Skeletal muscle satellite cell (primary cell): Measurements from ENCODE around the gene MMS19.

ENCODE experiments used
- H3K27me3 ChIP-seq: 2 replicates; pipeline ENCODE4 v1.7.0; 2013; ENCODE audit warnings: low read length; ENCODE audit not compliant: control insufficient read depth, insufficient read depth
- H3K36me3 ChIP-seq: 2 replicates; pipeline ENCODE4 v1.7.0; 2013; ENCODE audit warnings: mild to moderate bottlenecking, control low read depth, low read length; ENCODE audit not compliant: insufficient read depth
- H3K4me1 ChIP-seq: 2 replicates; pipeline ENCODE4 v1.7.0; 2013; ENCODE audit warnings: low read length; ENCODE audit not compliant: control insufficient read depth, insufficient read depth
- H3K4me2 ChIP-seq: 2 replicates; pipeline ENCODE4 v1.7.0; 2013; ENCODE audit warnings: mild to moderate bottlenecking, low read length
- H3K4me3 ChIP-seq: 2 replicates; pipeline ENCODE4 v1.7.0; 2013; ENCODE audit warnings: low read length
- H3K9ac ChIP-seq: 2 replicates; pipeline ENCODE4 v1.7.0; 2013; ENCODE audit warnings: mild to moderate bottlenecking, low read depth, low read length, moderate library complexity
- H3K9me3 ChIP-seq: replicated peaks from 2 replicates; pipeline ENCODE4 v1.7.0; 2013; ENCODE audit warnings: mild to moderate bottlenecking, control low read depth, low read length

MMS19 gene

GRCh38 chr10:97456034-97456685 is 42.1 kb downstream of the MMS19 start:
- Histone ChIP-seq H3K4me1 (no peaks in the 10 kb centered on the region), H3K9ac (no peak overlapping the region), H3K4me3 (no peak overlapping the region), H3K9me3 (no peaks in the 10 kb centered on the region), H3K4me2 (no peak overlapping the region), H3K36me3 (peaks cover 92% of the 10 kb centered on the region), H3K27me3 (no peaks in the 10 kb centered on the region)

GRCh38 chr10:97454330-97455036 is 43.7 kb downstream of the MMS19 start:
- no peaks in the 10 kb centered on the region for H3K27me3 ChIP-seq
- H3K4me2 ChIP-seq, result no peak overlapping the region
- no peaks in the 10 kb centered on the region for H3K9me3 ChIP-seq
- H3K4me1 ChIP-seq, result no peaks in the 10 kb centered on the region
- H3K4me3 ChIP-seq, result no peak overlapping the region
- H3K9ac ChIP-seq, result no peak overlapping the region
- H3K36me3 ChIP-seq, result peaks cover 79% of the 10 kb centered on the region

GRCh38 chr10:97452352-97452751 is 45.9 kb downstream of the MMS19 start:
- no peaks in the 10 kb centered on the region for H3K27me3 ChIP-seq
- no peaks in the 10 kb centered on the region for H3K9me3 ChIP-seq
- peaks cover 60% of the 10 kb centered on the region for H3K36me3 ChIP-seq
- H3K4me1 ChIP-seq, result peaks cover 8% of the 10 kb centered on the region
- H3K4me3 ChIP-seq, result no peak overlapping the region
- no peak overlapping the region for H3K4me2 ChIP-seq
- H3K9ac ChIP-seq, result no peak overlapping the region

- no peak overlapping the region for H3K9ac ChIP-seq
- no peak overlapping the region for H3K4me2 ChIP-seq
- H3K36me3 ChIP-seq, result peaks cover 53% of the 10 kb centered on the region
- no peaks in the 10 kb centered on the region for H3K27me3 ChIP-seq
- H3K4me1 ChIP-seq, result peaks cover 14% of the 10 kb centered on the region
- no peak overlapping the region for H3K4me3 ChIP-seq
- H3K9me3 ChIP-seq, result no peaks in the 10 kb centered on the region
Observed at GRCh38 chr10:97451605-97452004, 46.6 kb downstream of the MMS19 start.

- no peaks in the 10 kb centered on the region for H3K9me3 ChIP-seq
- H3K27me3 ChIP-seq, result no peaks in the 10 kb centered on the region
- H3K36me3 ChIP-seq, result peaks cover 45% of the 10 kb centered on the region
- H3K4me3 ChIP-seq, result no peak overlapping the region
- H3K9ac ChIP-seq, result no peak overlapping the region
- peaks cover 14% of the 10 kb centered on the region for H3K4me1 ChIP-seq
- H3K4me2 ChIP-seq, result no peak overlapping the region
Observed at GRCh38 chr10:97450828-97451227, 47.4 kb downstream of the MMS19 start.

- H3K9me3 ChIP-seq, result no peaks in the 10 kb centered on the region
- H3K9ac ChIP-seq, result peak within 1 kb of the TSS; percentile 84
- peaks cover 11% of the 10 kb centered on the region for H3K36me3 ChIP-seq
- peak within 1 kb of the TSS; percentile 88 for H3K4me2 ChIP-seq
- peak within 1 kb of the TSS; percentile 97 for H3K4me3 ChIP-seq
- H3K27me3 ChIP-seq, result no peaks in the 10 kb centered on the region
- peaks cover 22% of the 10 kb centered on the region for H3K4me1 ChIP-seq
Observed at GRCh38 chr10:97445722-97446639, 52.2 kb downstream of the MMS19 start, which contains the start of the genes EXOSC1 and ZDHHC16. Gene EXOSC1 (minus strand): TSS chr10:97446006. CDS start chr10:97445985, 21 bp downstream. Gene ZDHHC16 (plus strand): TSS chr10:97446175. CDS start chr10:97451676, 5,501 bp downstream.

GRCh38 chr10:97445357-97445721 is 52.9 kb downstream of the MMS19 start:
- Histone ChIP-seq H3K4me3 (peak overlapping the region; percentile 97), H3K9me3 (no peaks in the 10 kb centered on the region), H3K9ac (peak overlapping the region; percentile 83)

GRCh38 chr10:97444212-97444611 is 54.0 kb downstream of the MMS19 start:
- no peak overlapping the region for H3K9ac ChIP-seq
- H3K27me3 ChIP-seq, result no peaks in the 10 kb centered on the region
- no peak overlapping the region for H3K4me3 ChIP-seq
- H3K36me3 ChIP-seq, result peaks cover 15% of the 10 kb centered on the region
- no peaks in the 10 kb centered on the region for H3K9me3 ChIP-seq
- no peak overlapping the region for H3K4me2 ChIP-seq
- peaks cover 22% of the 10 kb centered on the region for H3K4me1 ChIP-seq

More at GRCh38 chr10:97445357-97445721, 52.9 kb downstream of the MMS19 start:
- H3K27me3 ChIP-seq, result no peaks in the 10 kb centered on the region
- peak overlapping the region; percentile 88 for H3K4me2 ChIP-seq
- H3K4me1 ChIP-seq, result peaks cover 22% of the 10 kb centered on the region
- peaks cover 13% of the 10 kb centered on the region for H3K36me3 ChIP-seq

- Histone ChIP-seq H3K9me3 (no peaks in the 10 kb centered on the region), H3K4me3 (no peak overlapping the region), H3K4me2 (no peak overlapping the region), H3K4me1 (peaks cover 14% of the 10 kb centered on the region), H3K27me3 (no peaks in the 10 kb centered on the region), H3K9ac (no peak overlapping the region), H3K36me3 (peaks cover 20% of the 10 kb centered on the region)
Observed at GRCh38 chr10:97442277-97442676, 55.9 kb downstream of the MMS19 start.

GRCh38 chr10:97435211-97435610 is 63.0 kb downstream of the MMS19 start:
- Histone ChIP-seq H3K9ac (no peak overlapping the region), H3K36me3 (peaks cover 51% of the 10 kb centered on the region), H3K9me3 (no peaks in the 10 kb centered on the region), H3K4me1 (no peaks in the 10 kb centered on the region), H3K4me3 (no peak overlapping the region), H3K4me2 (no peak overlapping the region), H3K27me3 (no peaks in the 10 kb centered on the region)

GRCh38 chr10:97434557-97434956 is 63.7 kb downstream of the MMS19 start:
- Histone ChIP-seq H3K9me3 (no peaks in the 10 kb centered on the region), H3K9ac (no peak overlapping the region), H3K4me3 (no peak overlapping the region), H3K4me2 (no peak overlapping the region), H3K27me3 (no peaks in the 10 kb centered on the region), H3K4me1 (no peaks in the 10 kb centered on the region), H3K36me3 (peaks cover 57% of the 10 kb centered on the region)
